GM10248 (cell line): Measurements from ENCODE around the gene USHBP1.

Experiments used
- CTCF ChIA-PET: fragments of 300-600 bp; sonication (Branson Sonifier 250); formaldehyde crosslinking; extraction: SDS; loops from one replicate; lab custom pipeline; 2021; ENCODE audit warnings: antibody characterized with exemption; lab: Yijun Ruan, JAX
- POLR2A ChIA-PET: fragments of 350-650 bp; sonication (Branson Sonifier 250); formaldehyde crosslinking; extraction: SDS; loops from one replicate; lab custom pipeline; 2020; ENCODE audit warnings: antibody characterized with exemption; lab: Yijun Ruan, JAX
- DNase-seq: peaks from one replicate; pipeline ENCODE4 v3.0.0; 2012; ENCODE audit errors: extremely low spot score
- CTCF ChIP-seq: IDR thresholded peaks from 2 replicates; pipeline ENCODE4 v1.5.1; 2012; ENCODE audit warnings: mild to moderate bottlenecking, low read depth; ENCODE audit errors: extremely low read depth, missing control alignments, control extremely low read depth

The USHBP1 gene

GRCh38 chr19:17309198-17309964 is 44.8 kb upstream of the USHBP1 start, which contains the start of gene DDA1:
Gene DDA1, plus strand, starts transcription at chr19:17309563. Its CDS starts 92 bp downstream, at chr19:17309655.
- no peak for TF ChIP-seq CTCF
- POLR2A ChIA-PET = interaction anchor here (0.6 to 1.2 kb wide), 7 partner anchors 12 to 972 kb away, joined by 3 to 6 read pairs (median 4); partner anchors contain the start of genes ANKLE1, BABAM1, BST2 and JUND
- DNase-seq = peak; percentile 98
- CTCF ChIA-PET = interaction anchor here (0.6 to 1.8 kb wide), 9 partner anchors 16 to 594 kb away, joined by 3 to 5 read pairs (median 3); partner anchors contain the start of gene BABAM1

- DNase-seq = no peak
- CTCF ChIA-PET = interaction anchor here (0.7 to 1.6 kb wide), 4 partner anchors 15 to 81 kb away, joined by 3 to 10 read pairs (median 4); no protein-coding TSS in a partner anchor
- POLR2A ChIA-PET = no interaction called here
- TF ChIP-seq CTCF = no peak
Observed at GRCh38 chr19:17307876-17308377, 43.4 kb upstream of the USHBP1 start.

- DNase-seq = no peak
- TF ChIP-seq CTCF = no peak
- CTCF ChIA-PET = interaction anchor here (1.1 to 2.6 kb wide), 6 partner anchors 9 to 160 kb away, joined by 3 to 10 read pairs (median 4); partner anchors contain the start of gene ANO8
- POLR2A ChIA-PET = interaction anchor here (0.7 kb wide), 2 partner anchors 190 to 694 kb away, joined by 3 to 4 read pairs; no protein-coding TSS in a partner anchor
Observed at GRCh38 chr19:17306285-17306714, 41.8 kb upstream of the USHBP1 start.

- peak; percentile 89 for DNase-seq
- ChIA-PET POLR2A (interaction anchor here (0.6 to 0.7 kb wide), 3 partner anchors 191 to 801 kb away, joined by 3 to 4 read pairs (median 3); no protein-coding TSS in a partner anchor), CTCF (interaction anchor here (0.8 to 4.3 kb wide), 17 partner anchors 9 to 238 kb away, joined by 3 to 51 read pairs (median 4); partner anchors contain the start of gene ANO8)
- peak; percentile 74 for TF ChIP-seq CTCF
Observed at GRCh38 chr19:17305517-17306284, 41.2 kb upstream of the USHBP1 start, which contains the start of gene MRPL34. Gene MRPL34, plus strand, starts transcription at chr19:17305872. Its CDS starts 21 bp downstream, at chr19:17305893.

GRCh38 chr19:17305216-17305516 is 40.6 kb upstream of the USHBP1 start:
- POLR2A ChIA-PET = interaction anchor here (0.6 kb wide), 1 partner anchor 801 kb away, joined by 3 read pairs; no protein-coding TSS in a partner anchor
- no peak for DNase-seq
- no peak for TF ChIP-seq CTCF
- CTCF ChIA-PET = interaction anchor here (0.8 to 4.3 kb wide), 16 partner anchors 10 to 237 kb away, joined by 3 to 51 read pairs (median 4); partner anchors contain the start of gene ANO8
